ENCODE data around the gene TAS2R40.
A peak's percentile ranks its signal among the peaks of the same experiment; 100 is the strongest.
"Not testable (repeated sequence)": the region's sequence is repeated elsewhere in the genome, so short reads cannot be mapped to it uniquely, and the experiment has no call there.

The TAS2R40 gene

DNA sequence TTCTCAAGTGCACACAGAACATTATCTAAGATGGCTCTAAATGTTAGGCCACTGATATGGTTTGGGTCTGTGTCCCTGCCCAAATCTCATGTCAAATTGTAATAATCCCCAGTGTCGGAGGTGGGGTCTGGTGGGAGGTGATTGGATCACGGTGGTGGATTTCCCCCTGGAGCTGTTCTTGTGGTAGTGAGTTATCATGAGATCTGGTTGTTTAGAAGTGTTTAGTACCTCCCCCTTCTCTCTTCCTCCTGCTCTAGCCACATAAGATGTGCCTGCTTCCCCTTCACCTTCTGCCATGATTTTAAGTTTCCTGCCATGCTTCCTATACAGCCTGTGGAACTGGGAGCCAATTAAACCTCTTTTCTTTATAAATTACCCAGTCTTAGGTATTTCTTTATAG, 30.2 kb downstream of the TAS2R40 start:
- no peak for DNase-seq (ENCODE audit: low spot score)

- DNase-seq (ENCODE audit: low spot score): no peak
Observed at GRCh38 chr7:143255564-143255963, 33.7 kb downstream of the TAS2R40 start.

DNA sequence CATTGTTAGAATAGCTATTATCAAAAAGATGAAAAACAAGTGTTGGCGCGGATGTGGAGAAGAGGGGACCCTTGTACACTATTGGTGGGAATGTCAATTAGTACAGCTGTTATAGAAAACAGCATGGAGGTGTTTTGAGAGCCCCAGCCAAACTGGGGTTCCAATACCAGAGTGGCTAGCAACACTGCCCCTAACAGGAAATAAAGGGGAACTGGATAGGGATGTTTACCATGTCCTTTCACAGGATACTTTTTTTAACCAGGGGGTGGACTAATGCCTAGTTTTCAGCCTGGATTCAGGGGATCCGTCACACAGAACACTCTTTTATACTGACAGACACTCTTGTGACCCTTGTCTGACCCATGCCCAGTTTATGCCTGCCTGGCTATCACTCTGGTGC, 34.5 kb downstream of the TAS2R40 start:
- DNase-seq (ENCODE audit: low spot score): no peak

- no peak for DNase-seq (ENCODE audit: low spot score)
Observed at GRCh38 chr7:143256932-143257331, 35.1 kb downstream of the TAS2R40 start.

DNA sequence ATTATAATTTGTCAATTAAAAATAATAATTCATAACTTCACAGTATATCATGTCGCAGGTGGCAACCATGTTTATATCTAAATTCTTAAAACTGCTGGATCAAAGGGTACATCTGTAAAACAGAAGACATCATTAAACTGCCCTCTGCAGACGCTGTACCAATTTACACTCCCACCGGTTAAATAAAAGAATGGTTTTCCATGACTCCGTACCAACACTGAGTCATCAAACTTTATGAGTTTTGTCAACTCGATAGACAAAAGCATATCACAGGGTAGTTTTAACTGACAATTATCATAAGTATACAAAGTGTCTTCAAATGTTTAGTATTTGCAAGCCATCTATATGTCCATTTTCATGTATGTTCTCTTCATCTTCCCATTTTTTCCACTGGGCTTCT, 35.7 kb downstream of the TAS2R40 start:
- no peak for DNase-seq (ENCODE audit: low spot score)

- DNase-seq (ENCODE audit: low spot score): no peak
Observed at GRCh38 chr7:143258831-143259230, 37.0 kb downstream of the TAS2R40 start.

- no peak for DNase-seq (ENCODE audit: low spot score)
Observed at GRCh38 chr7:143259765-143260164, 37.9 kb downstream of the TAS2R40 start.

DNA sequence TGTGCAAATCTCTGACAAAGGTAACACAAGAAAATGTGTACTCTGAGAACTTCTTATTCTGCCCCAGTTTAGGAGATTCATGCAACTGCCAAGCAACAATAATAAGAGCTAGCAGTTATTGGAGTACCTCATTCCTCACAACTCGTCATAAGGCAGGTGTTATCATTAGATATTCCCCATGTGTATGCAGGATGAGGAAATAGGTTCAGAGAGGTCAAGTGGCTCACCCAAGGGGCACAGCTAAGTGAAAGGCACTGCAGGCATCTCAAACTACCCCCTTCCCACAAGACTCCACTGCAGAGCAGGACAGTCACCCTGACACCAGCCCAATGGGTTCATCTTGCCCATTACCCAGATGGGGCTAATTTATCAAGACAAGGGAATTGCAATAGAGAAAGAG, 40.1 kb downstream of the TAS2R40 start:
- DNase-seq (ENCODE audit: low spot score): no peak

DNA sequence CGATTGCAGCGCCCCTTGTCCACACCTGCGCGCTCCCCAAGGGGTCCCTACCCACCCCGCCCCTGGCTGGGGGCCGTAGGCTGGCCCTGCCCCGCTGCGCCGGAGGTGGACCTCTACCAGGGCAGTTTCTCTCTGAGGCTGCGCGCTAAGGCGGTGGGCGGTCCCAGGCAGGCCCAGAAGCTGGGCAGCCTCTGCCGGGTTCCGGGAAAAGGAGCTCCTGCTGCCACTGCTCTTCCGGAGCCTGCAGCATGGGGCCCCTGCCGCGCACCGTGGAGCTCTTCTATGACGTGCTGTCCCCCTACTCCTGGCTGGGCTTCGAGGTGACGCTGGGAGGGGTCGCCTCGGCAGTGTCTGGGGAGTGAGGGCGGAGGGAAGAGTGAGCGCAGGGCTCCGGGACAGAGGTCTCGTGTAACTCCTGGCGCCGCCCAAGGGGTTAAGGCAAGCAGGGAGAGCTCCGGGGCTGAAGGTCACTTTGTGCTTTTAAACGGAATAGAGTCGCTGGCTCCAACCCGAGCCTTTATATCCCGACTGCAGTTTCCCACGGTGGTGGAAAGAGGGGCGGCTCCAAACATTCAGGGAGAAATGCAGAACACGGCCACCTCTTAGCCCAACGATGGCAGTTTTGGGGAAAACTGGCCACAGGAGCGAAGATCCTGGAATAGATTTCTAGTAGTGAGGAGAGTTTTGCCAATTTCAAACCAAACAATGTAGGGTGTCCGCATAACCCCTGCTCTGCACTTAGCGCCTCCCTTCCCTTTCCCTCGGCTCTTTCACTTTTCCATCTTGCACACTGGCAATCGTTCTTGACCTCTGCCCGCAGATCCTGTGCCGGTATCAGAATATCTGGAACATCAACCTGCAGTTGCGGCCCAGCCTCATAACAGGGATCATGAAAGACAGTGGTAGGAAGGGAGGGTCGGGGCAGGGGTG, 41.7 kb downstream of the TAS2R40 start, which contains the start of gene GSTK1:
GSTK1 (plus strand) TSS at position 176 of the 930 bp plus-strand sequence; CDS start at position 249, 73 bp downstream.
- DNase-seq (ENCODE audit: low spot score): peak; percentile 85

- not testable (repeated sequence) for DNase-seq (ENCODE audit: low spot score)
Observed at GRCh38 chr7:143264196-143264568, 42.3 kb downstream of the TAS2R40 start.

DNA sequence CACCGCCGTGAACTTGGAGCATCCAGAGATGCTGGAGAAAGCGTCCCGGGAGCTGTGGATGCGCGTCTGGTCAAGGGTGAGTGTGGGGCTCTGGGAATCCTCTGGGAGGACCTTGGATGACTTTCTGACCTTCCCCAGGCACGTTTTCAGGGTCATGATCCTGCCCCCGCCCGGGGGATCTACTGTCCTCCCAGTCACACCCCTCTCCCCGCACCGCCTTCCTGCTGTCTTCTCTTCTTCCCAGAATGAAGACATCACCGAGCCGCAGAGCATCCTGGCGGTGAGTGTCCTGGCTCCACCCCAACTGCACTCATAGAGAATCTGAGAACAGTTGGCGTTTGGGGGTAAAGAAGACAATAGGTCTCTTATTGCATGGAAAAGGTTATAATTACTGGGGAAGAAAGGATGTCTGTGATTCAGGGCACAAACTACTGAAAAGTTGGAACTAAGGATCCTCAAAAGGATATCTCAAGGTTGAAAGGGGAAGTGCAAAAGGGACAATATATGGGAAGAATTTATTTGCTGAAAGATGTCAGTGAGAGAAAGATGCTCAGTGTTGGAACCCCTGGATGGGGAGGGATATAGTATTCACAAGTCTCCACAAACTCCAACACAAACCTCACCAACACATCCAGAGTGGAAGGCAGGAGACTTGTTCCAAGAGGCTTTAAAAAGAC, 43.3 kb downstream of the TAS2R40 start:
- no peak for DNase-seq (ENCODE audit: low spot score)

GRCh38 chr7:143269251-143269650, 47.4 kb downstream of the TAS2R40 start:
- DNase-seq (ENCODE audit: low spot score): no peak

- no peak for DNase-seq (ENCODE audit: low spot score)
Observed at GRCh38 chr7:143271240-143271639, 49.4 kb downstream of the TAS2R40 start.

Data from ecto neural progenitor cell (in vitro differentiated cells).